Glutamatergic neuron (in vitro differentiated cells): Measurements from ENCODE around the gene MYH7B. TPM values are rescaled to one million over a fixed set of nuclear protein-coding genes. Genes with fewer than 3 reads are reported as not detected.
A peak's percentile ranks its signal among the peaks of the same experiment; 100 is the strongest.

Experiments used
- DNase-seq: peaks from one replicate; pipeline ENCODE4 v3.0.0; 2022
- H3K27ac Mint-ChIP-seq: one replicate; pipeline ENCODE4 v1.8.0; 2020; ENCODE audit warnings: mild to moderate bottlenecking, mixed read lengths, inconsistent platforms; ENCODE audit not compliant: unreplicated experiment
- H3K27me3 Mint-ChIP-seq: one replicate; pipeline ENCODE4 v1.8.0; 2020; ENCODE audit warnings: mild to moderate bottlenecking, moderate library complexity, mixed read lengths, inconsistent platforms; ENCODE audit not compliant: unreplicated experiment
- H3K36me3 Mint-ChIP-seq: one replicate; pipeline ENCODE4 v1.8.0; 2020; ENCODE audit warnings: mild to moderate bottlenecking, mixed read lengths, inconsistent platforms; ENCODE audit not compliant: unreplicated experiment
- H3K4me1 Mint-ChIP-seq: one replicate; pipeline ENCODE4 v1.8.0; 2020; ENCODE audit warnings: mild to moderate bottlenecking, low read depth, mixed read lengths, inconsistent platforms; ENCODE audit not compliant: unreplicated experiment
- H3K4me3 Mint-ChIP-seq: one replicate; pipeline ENCODE4 v1.8.0; 2020; ENCODE audit warnings: mild to moderate bottlenecking, mixed read lengths, inconsistent platforms; ENCODE audit not compliant: unreplicated experiment
- H3K9me3 Mint-ChIP-seq: one replicate; pipeline ENCODE4 v1.8.0; 2020; ENCODE audit warnings: mild to moderate bottlenecking, moderate library complexity, mixed read lengths, inconsistent platforms; ENCODE audit not compliant: unreplicated experiment
- CTCF ChIP-seq: fragments of 200-600 bp; sonication (generic); IDR thresholded peaks from one replicate; pipeline ENCODE4 v1.5.0; 2021; ENCODE audit not compliant: partially characterized antibody, unreplicated experiment
- total RNA-seq: library from RNA; stranded (reverse); fragmentation: NEBNext Ultra II Directional; extraction: Animal tissue kit (Norgen Biotek cat#: 25700); gene quantifications from one replicate; pipeline ENCODE4 v1.2.1, GENCODE V29; 2021; ENCODE audit not compliant: unreplicated experiment

The MYH7B gene
- total RNA-seq, 1 donor from 2014 or later, result 1.5 TPM

DNA sequence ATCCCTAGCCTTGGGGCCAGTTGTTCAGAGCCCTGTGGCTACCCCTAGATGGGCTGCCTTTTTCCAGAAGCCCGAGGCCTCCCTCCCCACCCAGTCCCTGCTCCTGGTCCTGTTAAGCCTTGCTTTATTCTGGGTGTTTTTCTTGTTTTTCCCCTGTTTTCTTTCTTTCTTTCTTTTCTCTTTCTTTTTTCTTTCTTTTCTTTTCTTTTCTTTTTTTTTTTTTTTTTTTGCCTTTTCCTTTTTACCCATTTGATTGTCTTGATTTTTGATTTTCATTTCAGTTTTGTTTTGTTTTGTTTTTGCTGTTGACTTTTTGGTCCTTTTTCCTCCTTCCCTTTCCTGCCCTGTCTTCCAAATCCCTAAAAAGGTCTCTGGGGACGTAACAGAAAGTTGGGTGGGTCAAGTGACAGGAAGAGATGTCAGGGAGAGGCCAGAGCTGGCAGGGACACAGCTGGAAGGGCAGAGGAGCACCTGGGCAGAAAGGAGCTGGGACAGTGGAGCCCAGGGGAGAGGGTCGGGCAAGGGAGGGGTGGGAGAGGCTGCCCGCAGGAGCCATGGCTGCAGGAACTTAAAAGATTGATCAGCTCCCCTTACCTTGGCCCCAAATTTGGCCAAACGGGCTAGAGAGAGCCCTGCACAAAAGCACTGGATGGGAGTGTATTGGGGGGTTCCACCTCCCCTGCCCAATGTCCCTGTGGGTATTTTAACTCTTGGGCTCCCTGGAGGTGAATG is 27.6 kb downstream of the MYH7B start:
- no peaks in the 10 kb centered on the region for H3K36me3 Mint-ChIP-seq
- DNase-seq, result no peak
- H3K27ac Mint-ChIP-seq, result no peak overlapping the region
- H3K4me3 Mint-ChIP-seq, result no peak overlapping the region
- no peak for TF ChIP-seq CTCF
- H3K9me3 Mint-ChIP-seq, result peaks cover 5% of the 10 kb centered on the region
- peaks cover 9% of the 10 kb centered on the region for H3K27me3 Mint-ChIP-seq
- H3K4me1 Mint-ChIP-seq, result peaks cover 26% of the 10 kb centered on the region

DNA sequence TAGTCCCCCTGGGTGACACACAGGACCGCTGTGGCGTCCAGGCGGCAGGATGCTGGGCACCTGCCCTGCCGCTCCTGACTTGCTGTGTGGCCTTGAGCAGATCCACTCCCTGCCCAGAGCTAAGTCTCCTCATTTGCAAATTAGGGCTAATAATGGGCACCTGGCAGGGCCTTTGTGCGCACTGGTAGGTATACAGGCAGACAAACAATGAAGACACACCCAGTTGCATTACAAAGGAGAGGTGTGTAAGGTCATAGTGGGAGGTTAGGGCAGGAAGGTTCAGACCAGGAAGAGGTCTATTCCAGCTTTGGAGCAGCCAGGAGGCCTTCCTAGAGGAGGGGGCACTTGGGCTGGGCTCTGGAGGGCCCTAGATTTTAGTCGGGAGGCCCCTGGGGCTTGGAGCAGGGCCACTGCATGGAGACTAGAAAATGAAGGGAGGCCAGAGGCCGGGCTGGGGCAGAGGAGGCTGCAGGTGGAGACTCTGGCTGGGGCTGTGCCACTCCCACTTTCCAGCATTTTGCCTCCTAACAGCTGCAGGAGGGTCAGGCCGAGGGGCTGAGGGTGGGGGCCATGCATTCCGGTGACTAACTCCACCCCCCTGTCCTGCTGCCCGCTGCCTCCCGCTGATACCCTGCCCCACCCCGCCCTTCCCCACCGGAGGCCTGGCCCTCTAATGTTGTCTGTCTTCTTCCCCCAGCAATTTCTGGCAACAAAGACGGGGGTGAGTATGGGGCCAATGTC is 28.5 kb downstream of the MYH7B start:
- no peak overlapping the region for H3K27ac Mint-ChIP-seq
- peaks cover 26% of the 10 kb centered on the region for H3K4me1 Mint-ChIP-seq
- H3K36me3 Mint-ChIP-seq, result no peaks in the 10 kb centered on the region
- peaks cover 5% of the 10 kb centered on the region for H3K9me3 Mint-ChIP-seq
- no peak for TF ChIP-seq CTCF
- no peak for DNase-seq
- peaks cover 9% of the 10 kb centered on the region for H3K27me3 Mint-ChIP-seq
- no peak overlapping the region for H3K4me3 Mint-ChIP-seq

DNA sequence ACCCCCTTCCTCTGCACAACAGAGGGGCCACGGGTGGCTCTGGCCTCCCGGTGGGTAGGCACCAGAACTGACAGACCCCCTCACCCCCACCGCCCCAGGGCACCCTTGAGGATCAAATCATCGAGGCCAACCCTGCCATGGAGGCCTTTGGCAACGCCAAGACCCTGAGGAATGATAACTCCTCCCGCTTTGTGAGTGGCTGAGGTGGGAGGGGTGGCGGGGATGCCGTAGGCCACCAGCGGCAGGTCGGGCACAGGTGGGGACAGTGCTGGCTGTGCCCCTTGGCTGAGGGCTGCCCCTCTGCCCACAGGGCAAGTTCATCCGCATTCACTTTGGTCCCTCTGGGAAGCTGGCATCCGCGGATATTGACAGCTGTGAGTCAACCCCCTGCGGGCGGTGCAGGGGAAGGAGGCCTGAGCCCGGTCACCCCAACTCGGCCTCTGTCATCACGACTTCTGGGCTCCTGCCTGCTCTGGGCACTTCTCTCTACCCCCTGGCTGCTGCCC is 29.1 kb downstream of the MYH7B start:
- Mint-ChIP-seq H3K4me3 (peak overlapping the region; percentile 4), H3K9me3 (peaks cover 5% of the 10 kb centered on the region)
- no peak for TF ChIP-seq CTCF

GRCh38 chr20:34985461-34986310 is 30.0 kb downstream of the MYH7B start:
- H3K27me3 Mint-ChIP-seq, result peaks cover 9% of the 10 kb centered on the region
- no peak for DNase-seq
- H3K4me1 Mint-ChIP-seq, result peaks cover 26% of the 10 kb centered on the region
- H3K36me3 Mint-ChIP-seq, result no peaks in the 10 kb centered on the region
- peaks cover 5% of the 10 kb centered on the region for H3K9me3 Mint-ChIP-seq
- H3K4me3 Mint-ChIP-seq, result peak overlapping the region; percentile 4
- no peak for TF ChIP-seq CTCF
- H3K27ac Mint-ChIP-seq, result peak overlapping the region; percentile 34

More for the DNA sequence above, 29.1 kb downstream of the MYH7B start:
- Mint-ChIP-seq H3K4me1 (peaks cover 26% of the 10 kb centered on the region), H3K27me3 (peaks cover 9% of the 10 kb centered on the region), H3K36me3 (no peaks in the 10 kb centered on the region), H3K27ac (no peak overlapping the region)
- no peak for DNase-seq
